Caco-2 (cell line): ENCODE results near the gene FOXP1. TPM values are rescaled to one million over a fixed set of nuclear protein-coding genes. Genes with fewer than 3 reads are reported as not detected.

Experiments used
- BruUV-seq: library from RNA; stranded (reverse); fragments of 400-500 nt; replicated peaks from 2 replicates; lab custom pipeline; 2021; lab: Mats Ljungman, UMichigan
- CTCF ChIA-PET: fragments of 300-600 bp; sonication (Branson Sonifier 250); formaldehyde crosslinking; loops from one replicate; lab custom pipeline; 2022; ENCODE audit warnings: antibody characterized with exemption; lab: Charles Lee
- POLR2A ChIA-PET: fragments of 300-600 bp; sonication (Branson Sonifier 250); formaldehyde crosslinking; loops from one replicate; lab custom pipeline; 2022; ENCODE audit warnings: antibody characterized with exemption; lab: Charles Lee
- DNase-seq, 2 experiments: peaks; one replicate each; pipeline versions ENCODE4 v3.0.0 to v3.0.0-alpha.2; 2020 to 2022
- H3K27me3 ChIP-seq: replicated peaks from 2 replicates; pipeline ENCODE4 v1.6.0; 2011; ENCODE audit warnings: low read length; ENCODE audit not compliant: control insufficient read depth, insufficient read depth
- H3K36me3 ChIP-seq: 2 replicates; pipeline ENCODE4 v1.5.1; 2011; ENCODE audit warnings: low read length; ENCODE audit not compliant: control insufficient read depth, insufficient read depth
- H3K4me1 ChIP-seq: fragments of 250-450 bp; sonication (Bioruptor Pico); 2 replicates; pipeline ENCODE4 v1.5.1; 2020; ENCODE audit warnings: mild to moderate bottlenecking
- H3K4me3 ChIP-seq: 2 replicates; pipeline ENCODE4 v1.5.1; 2011; ENCODE audit warnings: low read depth, mild to moderate bottlenecking, control low read depth, low read length
- H3K9me3 ChIP-seq: fragments of 250-450 bp; sonication (Bioruptor Pico); 2 replicates; pipeline ENCODE4 v1.5.1; 2020; ENCODE audit warnings: mild to moderate bottlenecking, moderate library complexity
- H3K27ac Mint-ChIP-seq: one replicate; pipeline ENCODE4 v1.8.0; 2022; ENCODE audit warnings: mixed read lengths; ENCODE audit not compliant: unreplicated experiment
- H3K27me3 Mint-ChIP-seq: one replicate; pipeline ENCODE4 v1.8.0; 2022; ENCODE audit warnings: mixed read lengths; ENCODE audit not compliant: insufficient read depth, unreplicated experiment
- H3K36me3 Mint-ChIP-seq: one replicate; pipeline ENCODE4 v1.8.0; 2022; ENCODE audit warnings: mild to moderate bottlenecking, mixed read lengths; ENCODE audit not compliant: insufficient read depth, unreplicated experiment
- H3K4me1 Mint-ChIP-seq: one replicate; pipeline ENCODE4 v1.8.0; 2022; ENCODE audit warnings: low read depth, mixed read lengths; ENCODE audit not compliant: unreplicated experiment
- H3K4me3 Mint-ChIP-seq: one replicate; pipeline ENCODE4 v1.8.0; 2022; ENCODE audit warnings: mild to moderate bottlenecking, moderate library complexity, mixed read lengths; ENCODE audit not compliant: unreplicated experiment
- H3K9me3 Mint-ChIP-seq: one replicate; pipeline ENCODE4 v1.8.0; 2022; ENCODE audit warnings: mixed read lengths; ENCODE audit not compliant: unreplicated experiment
- intact Hi-C: fragments of 100-400 bp; cut with micrococcal nuclease; formaldehyde crosslinking; loops from one replicate; pipeline ENCODE4 v1.10.0; 2022; ENCODE audit not compliant: unreplicated experiment
- total RNA-seq: library from RNA; stranded (reverse); gene quantifications from 2 replicates; pipeline ENCODE4 v1.2.3, GENCODE V29; 2022
- TF ChIP-seq, protein P1 (sequence below), 2 experiments: fragments of 200-600 bp in 1 of 2; IDR thresholded peaks; 1 replicate in 1 of 2; 2 replicates in 1 of 2; pipeline versions ENCODE4 v1.5.1 to v1.8.0; 2011 to 2022; ENCODE audit warnings: antibody characterized with exemption in 1 of 2, control low read depth in 1 of 2, inconsistent platforms in 1 of 2, low read depth in 1 of 2, low read length in 1 of 2, mild to moderate bottlenecking in 1 of 2, moderate library complexity in 1 of 2; ENCODE audit not compliant: insufficient read depth in 1 of 2, severe bottlenecking in 1 of 2, unreplicated experiment in 1 of 2

Gene FOXP1
- total RNA-seq, 1 experiment from 2014 or later, result 131 TPM

DNA sequence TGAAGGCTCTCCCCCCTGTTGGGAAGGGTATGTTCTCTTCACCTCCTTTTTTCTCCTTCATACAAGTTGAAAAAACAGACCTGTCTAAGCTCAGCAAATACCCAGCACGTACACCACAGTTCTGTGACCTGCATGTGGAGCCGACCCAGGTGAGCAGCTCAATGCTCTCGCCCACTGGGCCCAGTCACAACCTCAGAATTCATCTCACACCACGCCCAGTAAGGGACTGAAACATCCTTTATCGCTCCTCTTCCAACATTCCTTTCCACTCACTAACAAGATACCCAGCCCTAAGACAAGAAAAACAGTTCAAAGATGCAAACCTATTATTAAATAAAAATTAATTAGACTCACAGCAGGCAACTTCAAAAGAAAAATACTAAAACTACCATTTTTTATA, 68.9 kb downstream of the FOXP1 start:
- peaks cover 12% of the 10 kb centered on the region for H3K4me1 Mint-ChIP-seq
- H3K9me3 Mint-ChIP-seq, result no peaks in the 10 kb centered on the region
- no peak overlapping the region for H3K4me3 Mint-ChIP-seq
- ChIA-PET POLR2A (no interaction called here), CTCF (no interaction called here)
- TF ChIP-seq, protein P1, sequence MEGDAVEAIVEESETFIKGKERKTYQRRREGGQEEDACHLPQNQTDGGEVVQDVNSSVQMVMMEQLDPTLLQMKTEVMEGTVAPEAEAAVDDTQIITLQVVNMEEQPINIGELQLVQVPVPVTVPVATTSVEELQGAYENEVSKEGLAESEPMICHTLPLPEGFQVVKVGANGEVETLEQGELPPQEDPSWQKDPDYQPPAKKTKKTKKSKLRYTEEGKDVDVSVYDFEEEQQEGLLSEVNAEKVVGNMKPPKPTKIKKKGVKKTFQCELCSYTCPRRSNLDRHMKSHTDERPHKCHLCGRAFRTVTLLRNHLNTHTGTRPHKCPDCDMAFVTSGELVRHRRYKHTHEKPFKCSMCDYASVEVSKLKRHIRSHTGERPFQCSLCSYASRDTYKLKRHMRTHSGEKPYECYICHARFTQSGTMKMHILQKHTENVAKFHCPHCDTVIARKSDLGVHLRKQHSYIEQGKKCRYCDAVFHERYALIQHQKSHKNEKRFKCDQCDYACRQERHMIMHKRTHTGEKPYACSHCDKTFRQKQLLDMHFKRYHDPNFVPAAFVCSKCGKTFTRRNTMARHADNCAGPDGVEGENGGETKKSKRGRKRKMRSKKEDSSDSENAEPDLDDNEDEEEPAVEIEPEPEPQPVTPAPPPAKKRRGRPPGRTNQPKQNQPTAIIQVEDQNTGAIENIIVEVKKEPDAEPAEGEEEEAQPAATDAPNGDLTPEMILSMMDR (IDR thresholded peaks at IDR 0.05; ENCODE audit: insufficient read depth in 1 of 2, low read depth in 1 of 2, low read length in 1 of 2, severe bottlenecking in 1 of 2, unreplicated experiment in 1 of 2), result no peak
- BruUV-seq, result no TSS peak
- Histone ChIP-seq H3K9me3 (no peaks in the 10 kb centered on the region), H3K27me3 (no peaks in the 10 kb centered on the region), H3K4me1 (peaks cover 21% of the 10 kb centered on the region), H3K36me3 (no peaks in the 10 kb centered on the region), H3K4me3 (no peak overlapping the region)
- H3K27ac Mint-ChIP-seq, result no peak overlapping the region
- no peaks in the 10 kb centered on the region for H3K36me3 Mint-ChIP-seq
- no peak for DNase-seq
- H3K27me3 Mint-ChIP-seq, result no peaks in the 10 kb centered on the region
- intact Hi-C loops, result loop anchor here (10.0 kb wide), 1 partner anchor 260 kb away; no protein-coding TSS in a partner anchor

DNA sequence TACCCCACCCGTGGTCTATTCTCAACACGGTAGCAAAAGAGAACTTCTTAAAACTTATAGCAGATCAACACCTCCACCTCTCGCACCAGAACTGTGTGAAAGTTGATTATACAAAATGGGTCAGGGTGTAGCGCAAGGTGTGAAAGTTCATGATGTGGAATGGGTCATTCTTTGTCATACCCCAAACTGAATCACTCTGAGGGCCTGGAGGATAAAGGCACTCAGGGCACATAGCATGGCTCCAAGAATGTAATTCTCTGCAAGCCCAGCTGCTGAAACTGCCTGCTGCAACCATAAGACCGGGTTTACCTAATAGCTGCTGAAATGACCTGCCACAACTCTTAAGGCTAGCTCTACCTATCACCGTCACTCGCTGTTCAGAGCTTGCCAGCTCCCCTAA, 70.0 kb downstream of the FOXP1 start:
- BruUV-seq, result no TSS peak
- Mint-ChIP-seq H3K4me3 (no peak overlapping the region), H3K36me3 (no peaks in the 10 kb centered on the region), H3K27me3 (no peaks in the 10 kb centered on the region), H3K27ac (no peak overlapping the region), H3K9me3 (no peaks in the 10 kb centered on the region), H3K4me1 (peaks cover 12% of the 10 kb centered on the region)
- Histone ChIP-seq H3K9me3 (no peaks in the 10 kb centered on the region), H3K4me3 (no peak overlapping the region), H3K27me3 (no peaks in the 10 kb centered on the region), H3K36me3 (no peaks in the 10 kb centered on the region), H3K4me1 (peaks cover 21% of the 10 kb centered on the region)
- CTCF ChIA-PET, result no interaction called here
- intact Hi-C loops, result loop anchor here (10.0 kb wide), 1 partner anchor 259 kb away; no protein-coding TSS in a partner anchor
- DNase-seq, result no peak
- TF ChIP-seq, protein P1 (IDR thresholded peaks at IDR 0.05; ENCODE audit: insufficient read depth in 1 of 2, low read depth in 1 of 2, low read length in 1 of 2, severe bottlenecking in 1 of 2, unreplicated experiment in 1 of 2), result no peak
- POLR2A ChIA-PET, result no interaction called here

DNA sequence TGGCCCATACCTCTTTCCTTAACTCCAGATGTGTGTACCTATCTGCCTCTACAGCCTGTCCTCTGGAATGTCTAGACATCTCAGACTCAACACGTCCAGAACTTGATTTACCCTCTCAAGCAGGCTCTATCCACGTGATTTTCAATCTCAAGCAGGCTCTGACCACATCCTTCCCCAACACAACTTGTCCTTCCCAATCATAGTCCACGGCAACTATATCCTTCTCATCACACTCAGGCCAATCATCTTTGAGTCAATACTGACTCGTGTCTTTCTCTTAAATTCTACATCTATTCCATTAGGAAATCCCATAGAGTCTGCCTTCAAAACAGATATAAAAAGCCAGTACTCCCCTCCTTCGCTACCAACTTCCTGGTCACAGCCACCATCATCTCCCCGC, 70.4 kb downstream of the FOXP1 start:
- no peaks in the 10 kb centered on the region for H3K27me3 ChIP-seq
- DNase-seq, result no peak
- no peaks in the 10 kb centered on the region for H3K9me3 ChIP-seq
- H3K9me3 Mint-ChIP-seq, result no peaks in the 10 kb centered on the region
- no TSS peak for BruUV-seq
- no peaks in the 10 kb centered on the region for H3K27me3 Mint-ChIP-seq
- POLR2A ChIA-PET, result no interaction called here
- no peak overlapping the region for H3K27ac Mint-ChIP-seq
- H3K36me3 ChIP-seq, result no peaks in the 10 kb centered on the region
- H3K36me3 Mint-ChIP-seq, result no peaks in the 10 kb centered on the region
- intact Hi-C loops, result loop anchor here (10.0 kb wide), 1 partner anchor 258 kb away; no protein-coding TSS in a partner anchor
- H3K4me1 Mint-ChIP-seq, result peaks cover 12% of the 10 kb centered on the region
- H3K4me3 Mint-ChIP-seq, result no peak overlapping the region
- no peak overlapping the region for H3K4me3 ChIP-seq
- TF ChIP-seq, protein P1 (IDR thresholded peaks at IDR 0.05; ENCODE audit: insufficient read depth in 1 of 2, low read depth in 1 of 2, low read length in 1 of 2, severe bottlenecking in 1 of 2, unreplicated experiment in 1 of 2), result no peak
- H3K4me1 ChIP-seq, result peaks cover 17% of the 10 kb centered on the region
- CTCF ChIA-PET, result no interaction called here
